Activated CD8-positive, alpha-beta memory T cell treated with anti-CD3 and anti-CD28 coated beads, Interleukin-2, amount 50 U/mL, for 48 hours (primary cell): ENCODE data around the gene MAP4K5.
A peak's percentile ranks its signal among the peaks of the same experiment; 100 is the strongest.
"Not testable (repeated sequence)": the region's sequence is repeated elsewhere in the genome, so short reads cannot be mapped to it uniquely, and the experiment has no call there.

Experiments used
- DNase-seq: peaks from one replicate; pipeline ENCODE4 v3.0.0-alpha.2; 2020

Gene MAP4K5

GRCh38 chr14:50531595-50532501 is 521 bp downstream of the MAP4K5 start:
- DNase-seq: no peak

GRCh38 chr14:50530794-50531365 is 1.5 kb downstream of the MAP4K5 start:
- DNase-seq: no peak

GRCh38 chr14:50530358-50530757 is 2.0 kb downstream of the MAP4K5 start:
- no peak for DNase-seq

- no peak for DNase-seq
Observed at GRCh38 chr14:50529288-50530179, 2.8 kb downstream of the MAP4K5 start.

- no peak for DNase-seq
Observed at GRCh38 chr14:50528000-50528399, 4.4 kb downstream of the MAP4K5 start.

- DNase-seq: no peak
Observed at GRCh38 chr14:50524731-50525515, 7.4 kb downstream of the MAP4K5 start.

- no peak for DNase-seq
Observed at GRCh38 chr14:50524060-50524459, 8.3 kb downstream of the MAP4K5 start.

- DNase-seq: no peak
Observed at GRCh38 chr14:50523271-50524041, 8.9 kb downstream of the MAP4K5 start.

GRCh38 chr14:50521912-50522341 is 10.4 kb downstream of the MAP4K5 start:
- DNase-seq: no peak

- peak; percentile 60 for DNase-seq
Observed at GRCh38 chr14:50520947-50521815, 11.2 kb downstream of the MAP4K5 start.

GRCh38 chr14:50516091-50516490 is 16.3 kb downstream of the MAP4K5 start:
- no peak for DNase-seq

- DNase-seq: no peak
Observed at GRCh38 chr14:50512463-50512862, 19.9 kb downstream of the MAP4K5 start.

- no peak for DNase-seq
Observed at GRCh38 chr14:50510157-50510556, 22.2 kb downstream of the MAP4K5 start.

GRCh38 chr14:50507078-50507477 is 25.3 kb downstream of the MAP4K5 start:
- not testable (repeated sequence) for DNase-seq

- no peak for DNase-seq
Observed at GRCh38 chr14:50501642-50502041, 30.7 kb downstream of the MAP4K5 start.

GRCh38 chr14:50497351-50497750 is 35.0 kb downstream of the MAP4K5 start:
- no peak for DNase-seq

GRCh38 chr14:50489851-50490250 is 42.5 kb downstream of the MAP4K5 start:
- DNase-seq: no peak

- DNase-seq: no peak
Observed at GRCh38 chr14:50488521-50488920, 43.8 kb downstream of the MAP4K5 start.

- DNase-seq: no peak
Observed at GRCh38 chr14:50479041-50479440, 53.3 kb downstream of the MAP4K5 start.

- DNase-seq: no peak
Observed at GRCh38 chr14:50477760-50478159, 54.6 kb downstream of the MAP4K5 start.

GRCh38 chr14:50476134-50476533 is 56.2 kb downstream of the MAP4K5 start:
- DNase-seq: no peak
